HG03064 (cell line): ENCODE results near the gene OPN1MW.
A peak's percentile ranks its signal among the peaks of the same experiment; 100 is the strongest.
"Not testable (repeated sequence)": the region's sequence is repeated elsewhere in the genome, so short reads cannot be mapped to it uniquely, and the experiment has no call there.

Experiments
- ATAC-seq: cut with Tn5 transposase; IDR thresholded peaks from one replicate; pipeline ENCODE4 v1.9.1; 2021; ENCODE audit warnings: low read depth; ENCODE audit not compliant: unreplicated experiment

Gene OPN1MW

DNA sequence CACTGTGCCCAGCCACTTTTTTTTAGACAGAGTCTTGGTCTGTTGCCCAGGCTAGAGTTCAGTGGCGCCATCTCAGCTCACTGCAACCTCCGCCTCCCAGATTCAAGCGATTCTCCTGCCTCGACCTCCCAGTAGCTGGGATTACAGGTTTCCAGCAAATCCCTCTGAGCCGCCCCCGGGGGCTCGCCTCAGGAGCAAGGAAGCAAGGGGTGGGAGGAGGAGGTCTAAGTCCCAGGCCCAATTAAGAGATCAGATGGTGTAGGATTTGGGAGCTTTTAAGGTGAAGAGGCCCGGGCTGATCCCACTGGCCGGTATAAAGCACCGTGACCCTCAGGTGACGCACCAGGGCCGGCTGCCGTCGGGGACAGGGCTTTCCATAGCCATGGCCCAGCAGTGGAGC is at the start of gene OPN1MW:
Gene OPN1MW (plus strand): TSS at position 301 of the 400 bp plus-strand sequence. CDS start 82 bp downstream, at position 383.
- ATAC-seq = not testable (repeated sequence)

DNA sequence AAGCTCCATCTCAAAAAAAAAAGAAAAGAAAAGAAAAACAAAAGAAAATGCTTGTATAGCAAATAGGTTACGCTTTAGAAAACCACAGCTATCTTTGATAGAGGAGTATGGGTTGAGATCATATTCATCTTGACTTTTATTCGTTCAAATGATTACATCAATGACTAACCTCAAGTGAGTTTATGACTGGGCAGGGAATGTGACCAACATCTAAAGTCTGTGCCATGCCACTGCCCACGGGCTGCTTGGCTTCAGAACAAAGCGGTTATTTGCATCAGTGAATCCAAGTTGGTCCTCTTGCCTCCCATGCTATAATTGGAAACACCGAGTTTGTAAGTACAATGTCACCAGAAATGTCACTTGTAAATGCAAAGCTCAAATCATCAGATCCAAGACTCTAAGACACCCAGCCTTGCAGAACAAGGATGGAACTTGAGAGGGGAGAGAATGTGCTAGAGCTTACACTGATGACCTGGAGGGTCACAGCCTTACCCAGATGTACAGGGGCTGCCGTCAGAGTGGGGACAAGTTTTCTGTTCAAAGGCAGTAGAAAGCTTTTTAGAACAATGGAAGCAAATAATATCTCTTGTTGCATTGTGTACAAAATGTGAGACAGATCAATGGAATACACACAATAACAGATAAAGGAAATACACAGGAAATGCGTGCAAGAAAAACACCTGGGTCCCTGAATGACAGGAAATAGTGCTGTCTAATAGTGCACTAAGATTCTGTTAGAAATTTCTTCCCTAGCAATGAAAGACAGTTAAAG is 46.8 kb upstream of the OPN1MW start:
- no peak for ATAC-seq

DNA sequence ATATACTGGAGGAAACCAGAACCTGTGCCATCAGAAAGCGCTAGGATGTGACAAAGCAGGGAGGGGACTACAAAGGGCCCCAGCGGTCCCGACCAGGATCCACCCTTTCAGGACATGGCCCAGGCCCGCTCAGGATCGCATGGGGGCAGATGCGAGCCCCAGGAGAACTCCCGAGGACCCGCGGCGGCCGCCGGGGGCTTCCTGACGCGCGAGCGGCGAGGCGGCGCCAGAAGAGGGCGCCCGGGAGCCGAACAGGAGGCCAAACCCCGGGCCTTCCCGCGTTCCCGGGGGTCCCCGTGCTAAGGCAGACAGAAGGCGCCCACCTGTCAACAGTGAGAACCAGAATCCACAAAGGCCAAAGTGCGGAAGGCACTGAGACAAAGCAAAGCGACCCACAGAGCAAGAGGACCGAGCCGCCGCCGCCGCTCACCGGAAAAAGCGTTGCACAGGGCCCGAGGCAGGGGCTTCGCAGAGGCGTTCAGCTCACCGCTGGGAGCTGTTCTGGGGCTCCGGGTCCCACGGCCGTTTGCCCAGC is 45.7 kb upstream of the OPN1MW start:
- no peak for ATAC-seq

DNA sequence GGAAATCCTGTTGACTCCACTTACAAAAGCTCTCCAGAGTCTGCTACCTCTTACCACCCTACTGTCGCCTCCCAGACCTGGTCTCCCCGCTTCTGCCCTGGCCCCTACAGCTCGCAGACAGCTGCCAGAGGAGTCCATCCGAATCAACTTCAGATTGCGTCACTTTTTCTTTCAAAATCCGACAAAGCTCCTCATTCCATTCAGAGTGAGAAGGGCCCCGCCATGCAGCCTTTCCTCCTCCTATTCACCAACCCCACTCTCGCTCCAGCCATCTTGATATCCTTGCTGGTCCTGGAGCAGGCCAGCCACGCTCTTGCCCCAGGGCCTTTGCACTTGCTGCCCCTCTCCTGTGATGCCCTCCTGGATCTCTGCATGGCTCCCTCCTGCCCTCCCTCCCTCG is 43.5 kb upstream of the OPN1MW start:
- ATAC-seq = no peak

DNA sequence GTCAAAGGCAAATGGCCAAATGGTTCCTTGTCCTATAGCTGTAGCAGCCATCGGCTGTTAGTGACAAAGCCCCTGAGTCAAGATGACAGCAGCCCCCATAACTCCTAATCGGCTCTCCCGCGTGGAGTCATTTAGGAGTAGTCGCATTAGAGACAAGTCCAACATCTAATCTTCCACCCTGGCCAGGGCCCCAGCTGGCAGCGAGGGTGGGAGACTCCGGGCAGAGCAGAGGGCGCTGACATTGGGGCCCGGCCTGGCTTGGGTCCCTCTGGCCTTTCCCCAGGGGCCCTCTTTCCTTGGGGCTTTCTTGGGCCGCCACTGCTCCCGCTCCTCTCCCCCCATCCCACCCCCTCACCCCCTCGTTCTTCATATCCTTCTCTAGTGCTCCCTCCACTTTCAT is 42.2 kb upstream of the OPN1MW start:
- no peak for ATAC-seq

DNA sequence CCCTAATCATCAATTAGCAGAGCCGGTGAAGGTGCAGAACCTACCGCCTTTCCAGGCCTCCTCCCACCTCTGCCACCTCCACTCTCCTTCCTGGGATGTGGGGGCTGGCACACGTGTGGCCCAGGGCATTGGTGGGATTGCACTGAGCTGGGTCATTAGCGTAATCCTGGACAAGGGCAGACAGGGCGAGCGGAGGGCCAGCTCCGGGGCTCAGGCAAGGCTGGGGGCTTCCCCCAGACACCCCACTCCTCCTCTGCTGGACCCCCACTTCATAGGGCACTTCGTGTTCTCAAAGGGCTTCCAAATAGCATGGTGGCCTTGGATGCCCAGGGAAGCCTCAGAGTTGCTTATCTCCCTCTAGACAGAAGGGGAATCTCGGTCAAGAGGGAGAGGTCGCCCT is 41.7 kb upstream of the OPN1MW start:
- no peak for ATAC-seq

DNA sequence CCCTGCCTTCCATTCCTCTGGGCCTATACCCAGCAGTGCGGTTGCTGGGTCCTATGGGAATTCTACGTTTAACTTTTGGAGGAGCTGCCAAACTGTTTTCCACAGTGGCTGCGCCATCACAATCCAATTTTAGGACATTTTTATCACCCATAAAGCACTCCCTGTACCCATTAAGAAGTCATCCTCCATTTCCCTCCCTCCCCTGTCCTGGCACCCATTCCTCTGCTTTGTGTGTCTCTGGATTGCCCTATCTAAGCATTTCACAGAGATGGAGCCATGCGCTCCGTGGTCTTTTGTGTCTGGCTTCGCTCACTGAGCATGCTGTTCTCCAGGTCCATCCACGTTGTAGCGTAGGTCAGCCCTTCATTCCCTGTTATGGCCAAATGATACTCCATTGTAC is 40.0 kb upstream of the OPN1MW start:
- no peak for ATAC-seq

DNA sequence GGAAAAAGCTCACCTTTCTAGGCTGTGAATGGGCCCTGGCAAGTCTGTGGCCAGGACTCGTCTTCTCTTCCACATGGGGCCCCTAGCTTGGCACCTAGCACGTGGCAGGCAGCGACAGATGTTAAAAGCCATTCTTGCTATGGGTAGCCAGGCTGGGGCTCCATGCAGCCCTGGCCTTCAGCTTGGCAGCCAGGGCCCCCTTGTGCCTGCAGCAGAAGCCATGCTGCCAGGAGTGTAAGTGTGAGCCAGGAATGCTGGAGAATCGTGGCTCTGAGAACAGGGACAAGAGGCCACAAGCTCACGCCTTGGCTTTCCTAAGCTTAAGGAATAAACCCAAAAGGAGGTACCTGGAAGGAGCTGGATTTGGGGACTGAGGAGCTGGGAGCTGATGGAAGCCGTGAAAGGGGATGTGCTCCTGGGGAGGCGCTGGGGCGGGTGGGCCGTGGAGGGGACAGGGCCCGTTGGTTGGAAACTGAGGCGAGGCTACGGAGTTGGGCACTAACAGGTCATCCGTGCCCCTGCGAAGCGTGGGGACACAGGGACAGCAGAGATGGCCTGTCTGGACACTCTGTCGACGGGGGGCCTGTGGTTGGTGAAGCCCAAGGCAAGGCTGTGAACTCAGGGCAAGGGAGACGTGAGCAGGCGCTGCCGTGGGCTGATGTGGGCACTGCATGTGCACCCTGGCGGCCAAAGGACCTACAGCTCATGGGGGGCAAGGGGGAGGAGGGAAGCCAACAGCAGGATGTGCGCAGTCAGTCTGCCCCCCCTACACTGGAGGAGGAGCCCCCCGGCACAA is 39.2 kb upstream of the OPN1MW start:
- ATAC-seq = no peak

DNA sequence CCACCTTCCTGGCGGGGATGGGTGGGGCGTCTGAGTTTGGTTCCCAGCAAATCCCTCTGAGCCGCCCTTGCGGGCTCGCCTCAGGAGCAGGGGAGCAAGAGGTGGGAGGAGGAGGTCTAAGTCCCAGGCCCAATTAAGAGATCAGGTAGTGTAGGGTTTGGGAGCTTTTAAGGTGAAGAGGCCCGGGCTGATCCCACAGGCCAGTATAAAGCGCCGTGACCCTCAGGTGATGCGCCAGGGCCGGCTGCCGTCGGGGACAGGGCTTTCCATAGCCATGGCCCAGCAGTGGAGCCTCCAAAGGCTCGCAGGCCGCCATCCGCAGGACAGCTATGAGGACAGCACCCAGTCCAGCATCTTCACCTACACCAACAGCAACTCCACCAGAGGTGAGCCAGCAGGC is 38.4 kb upstream of the OPN1MW start, which contains the start of gene OPN1LW:
Gene OPN1LW (plus strand): TSS at position 234 of the 400 bp plus-strand sequence. CDS start 41 bp downstream, at position 275.
- not testable (repeated sequence) for ATAC-seq

DNA sequence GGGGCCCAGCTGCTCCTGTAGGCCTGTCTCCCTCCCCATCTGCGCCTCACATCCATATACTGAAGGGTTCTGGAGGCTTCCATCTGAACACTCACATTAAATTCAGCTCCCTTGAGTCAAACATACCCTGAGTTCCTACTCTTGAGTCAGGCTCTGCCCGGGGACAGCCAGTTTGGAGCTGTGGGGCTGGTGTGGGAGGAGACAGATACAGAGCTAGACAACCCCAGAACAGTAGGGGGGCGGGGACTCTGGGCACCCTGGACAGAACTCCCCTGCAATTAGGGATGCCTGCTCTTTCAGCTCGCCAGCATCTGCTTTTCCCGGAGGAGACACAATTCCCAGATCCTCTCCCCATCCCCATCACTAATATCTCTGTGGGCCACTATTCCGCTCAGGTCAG is 31.4 kb upstream of the OPN1MW start:
- not testable (repeated sequence) for ATAC-seq

DNA sequence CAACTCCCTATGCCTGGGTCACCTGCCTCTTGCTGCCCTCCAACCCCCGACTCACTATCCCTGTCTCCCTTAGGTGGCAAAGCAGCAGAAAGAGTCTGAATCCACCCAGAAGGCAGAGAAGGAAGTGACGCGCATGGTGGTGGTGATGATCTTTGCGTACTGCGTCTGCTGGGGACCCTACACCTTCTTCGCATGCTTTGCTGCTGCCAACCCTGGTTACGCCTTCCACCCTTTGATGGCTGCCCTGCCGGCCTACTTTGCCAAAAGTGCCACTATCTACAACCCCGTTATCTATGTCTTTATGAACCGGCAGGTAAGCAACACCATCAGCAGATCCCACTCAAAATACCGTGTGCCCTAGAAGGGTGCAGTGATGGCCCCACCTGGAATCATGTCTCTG is 26.2 kb upstream of the OPN1MW start:
- not testable (repeated sequence) for ATAC-seq

DNA sequence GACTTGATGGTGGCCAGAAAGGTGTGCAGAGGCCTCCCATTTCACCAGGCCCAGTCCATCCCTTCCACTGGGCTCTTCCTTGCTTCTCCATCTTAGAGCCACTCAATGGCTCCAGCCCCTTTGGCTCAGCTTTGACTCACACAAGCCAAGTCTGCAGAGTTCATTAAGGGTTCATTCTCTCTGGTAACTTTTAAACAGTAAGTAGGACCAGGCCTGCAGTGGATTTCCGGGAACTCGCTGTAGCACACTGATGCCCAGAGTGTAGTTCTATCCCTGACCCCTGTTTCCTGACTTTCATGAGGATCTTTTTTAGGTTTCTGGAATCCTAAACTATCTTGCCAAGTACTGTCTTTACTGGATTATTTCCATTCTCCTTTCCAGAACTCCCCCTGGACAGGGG is 25.2 kb upstream of the OPN1MW start:
- ATAC-seq = not testable (repeated sequence)

DNA sequence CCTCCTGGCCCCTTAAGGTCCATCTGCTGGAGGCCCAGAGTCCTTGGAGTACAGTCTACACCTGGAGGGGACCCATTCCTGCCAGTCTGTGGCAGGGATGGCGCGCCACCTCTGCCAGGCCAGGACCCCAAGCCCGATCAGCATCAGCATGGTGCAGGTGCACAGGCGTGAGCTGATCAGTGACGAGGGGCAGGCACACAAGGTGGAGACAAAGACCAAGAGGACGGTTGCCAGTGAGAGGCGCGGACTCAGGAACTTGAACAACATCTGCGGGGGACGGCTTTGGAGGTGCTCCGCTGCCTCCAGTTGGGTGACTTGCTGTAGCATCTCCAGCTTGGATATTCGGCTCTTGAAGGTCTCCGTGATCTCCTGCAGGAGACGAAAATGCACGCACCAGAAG is 23.1 kb upstream of the OPN1MW start:
- ATAC-seq = not testable (repeated sequence)

DNA sequence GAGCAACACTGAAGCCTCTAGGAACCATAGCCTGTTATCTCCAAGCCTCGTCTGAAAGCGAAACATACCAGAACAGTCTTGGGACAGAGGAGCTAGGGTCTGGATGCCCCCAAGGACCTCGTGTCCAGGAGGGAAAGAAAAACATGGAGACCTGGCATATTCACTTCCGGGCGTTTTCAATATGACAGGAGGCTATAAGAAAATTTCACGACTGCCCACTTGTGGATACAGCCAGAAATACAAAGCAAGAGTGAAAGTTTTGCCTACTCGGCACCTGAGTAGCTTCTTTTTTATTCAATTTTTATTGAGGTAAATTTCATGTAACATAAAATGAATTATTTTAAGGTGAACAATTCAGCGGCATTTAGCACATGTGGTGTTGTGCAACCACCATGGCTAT is 17.5 kb upstream of the OPN1MW start:
- not testable (repeated sequence) for ATAC-seq

DNA sequence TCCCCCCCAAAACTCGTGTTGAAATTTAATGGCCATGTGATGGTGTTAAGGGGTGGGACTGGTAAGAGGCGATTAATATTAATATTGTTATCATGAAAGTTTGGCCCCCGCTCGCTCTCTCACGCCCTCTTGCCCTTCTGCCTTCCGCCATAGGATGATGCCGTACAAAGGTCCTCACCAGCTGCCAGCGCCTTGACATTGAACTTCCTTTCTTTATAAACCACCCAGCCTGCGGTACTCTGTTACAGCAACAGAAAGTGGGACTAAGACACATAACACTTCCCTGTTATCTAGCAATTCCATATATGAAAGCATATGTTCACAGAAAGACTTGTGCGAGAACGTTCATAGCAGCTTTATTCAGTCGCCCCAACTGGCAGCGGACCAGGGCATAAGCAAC is 14.0 kb upstream of the OPN1MW start:
- not testable (repeated sequence) for ATAC-seq

DNA sequence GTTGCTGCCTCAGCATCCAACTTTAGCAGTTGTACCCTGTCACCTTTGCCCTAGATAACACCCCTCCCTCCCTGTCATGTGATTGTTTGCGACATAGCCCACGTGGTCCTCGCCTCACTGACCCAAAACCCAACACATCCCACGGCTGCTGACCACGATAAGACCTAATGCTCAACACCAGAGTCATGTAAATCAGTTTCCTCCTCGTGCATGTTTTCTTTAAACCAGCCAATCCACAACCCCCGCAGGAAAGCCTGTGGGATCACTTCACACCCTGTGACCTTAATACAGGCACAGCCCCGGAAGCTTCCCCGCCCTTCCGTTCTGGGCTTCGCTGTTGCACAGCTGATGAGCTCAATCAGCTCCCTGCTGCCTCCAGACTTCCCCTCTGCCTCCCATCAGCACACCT is 9.9 kb upstream of the OPN1MW start:
- ATAC-seq = peak; percentile 79

DNA sequence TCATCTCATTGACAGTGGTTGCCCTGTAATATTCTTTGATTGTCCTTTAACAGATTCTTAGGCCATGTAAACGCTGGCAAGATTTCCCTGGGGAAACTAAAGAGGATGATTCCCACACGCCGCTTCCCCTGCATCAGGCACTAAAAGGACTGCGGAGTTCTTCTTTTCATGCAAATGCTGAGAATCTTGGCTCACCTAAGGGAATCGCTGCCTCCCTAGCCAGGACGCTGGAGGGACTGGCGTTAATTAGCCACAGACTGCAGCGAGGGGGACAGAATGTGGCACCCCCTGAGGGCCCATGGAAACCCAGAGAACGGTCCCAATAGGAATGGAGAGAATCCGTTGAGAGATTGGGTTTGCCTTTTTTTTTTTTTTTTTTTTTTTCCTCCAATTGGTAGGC is 8.0 kb upstream of the OPN1MW start:
- not testable (repeated sequence) for ATAC-seq

DNA sequence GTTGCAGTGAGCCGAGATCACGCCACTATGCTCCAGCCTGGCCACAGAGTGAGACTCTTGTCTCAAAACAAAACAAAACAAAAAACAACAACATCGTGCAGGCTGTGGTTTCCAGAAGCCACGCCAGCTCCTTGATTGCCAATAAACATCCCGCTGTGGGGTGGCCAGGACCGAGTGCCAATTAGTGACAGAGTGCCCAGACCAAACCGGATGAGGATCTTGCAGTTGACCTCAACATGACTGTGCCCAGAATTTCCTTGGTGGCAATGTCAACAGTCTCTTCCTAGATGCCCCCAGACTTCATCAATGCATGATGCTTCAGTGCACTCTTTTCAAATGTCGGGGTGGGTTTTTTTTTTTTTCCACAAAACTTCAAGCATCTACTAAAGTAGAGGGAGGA is 1.4 kb downstream of the OPN1MW start:
- not testable (repeated sequence) for ATAC-seq

DNA sequence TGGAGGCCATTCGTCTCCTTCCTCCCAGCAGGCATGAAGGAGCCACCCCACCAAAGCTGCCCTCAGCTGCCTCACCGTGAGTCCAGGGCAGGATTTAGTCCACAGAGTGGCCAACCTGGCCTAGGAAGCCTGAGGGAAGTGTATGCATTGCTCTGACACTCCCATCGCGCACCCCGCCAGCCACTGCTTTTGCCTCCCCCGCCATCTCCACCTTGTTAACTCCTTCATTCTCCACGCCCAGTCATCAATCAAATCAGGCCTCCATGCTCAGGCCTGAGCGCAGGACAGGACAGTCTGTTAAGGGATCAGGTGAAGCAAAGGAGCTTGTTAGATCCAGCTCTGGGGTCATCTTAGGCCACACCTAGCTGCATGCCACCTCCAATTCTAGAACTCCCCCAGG is 10.4 kb downstream of the OPN1MW start:
- not testable (repeated sequence) for ATAC-seq

DNA sequence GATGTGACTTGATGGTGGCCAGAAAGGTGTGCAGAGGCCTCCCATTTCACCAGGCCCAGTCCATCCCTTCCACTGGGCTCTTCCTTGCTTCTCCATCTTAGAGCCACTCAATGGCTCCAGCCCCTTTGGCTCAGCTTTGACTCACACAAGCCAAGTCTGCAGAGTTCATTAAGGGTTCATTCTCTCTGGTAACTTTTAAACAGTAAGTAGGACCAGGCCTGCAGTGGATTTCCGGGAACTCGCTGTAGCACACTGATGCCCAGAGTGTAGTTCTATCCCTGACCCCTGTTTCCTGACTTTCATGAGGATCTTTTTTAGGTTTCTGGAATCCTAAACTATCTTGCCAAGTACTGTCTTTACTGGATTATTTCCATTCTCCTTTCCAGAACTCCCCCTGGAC is 11.9 kb downstream of the OPN1MW start:
- not testable (repeated sequence) for ATAC-seq

DNA sequence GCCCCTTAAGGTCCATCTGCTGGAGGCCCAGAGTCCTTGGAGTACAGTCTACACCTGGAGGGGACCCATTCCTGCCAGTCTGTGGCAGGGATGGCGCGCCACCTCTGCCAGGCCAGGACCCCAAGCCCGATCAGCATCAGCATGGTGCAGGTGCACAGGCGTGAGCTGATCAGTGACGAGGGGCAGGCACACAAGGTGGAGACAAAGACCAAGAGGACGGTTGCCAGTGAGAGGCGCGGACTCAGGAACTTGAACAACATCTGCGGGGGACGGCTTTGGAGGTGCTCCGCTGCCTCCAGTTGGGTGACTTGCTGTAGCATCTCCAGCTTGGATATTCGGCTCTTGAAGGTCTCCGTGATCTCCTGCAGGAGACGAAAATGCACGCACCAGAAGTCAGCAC is 14.1 kb downstream of the OPN1MW start:
- ATAC-seq = not testable (repeated sequence)
